WTC11 (cell line): ENCODE measurements around the gene NEK6. TPM values are rescaled to one million over a fixed set of nuclear protein-coding genes. Genes with fewer than 3 reads are reported as not detected.

Source experiments
- ATAC-seq: fragments of 200-7000 bp; cut with Tn5 transposase; 2 replicates; pipeline ENCODE4 v1.10.0; 2021; ENCODE audit warnings: mild to moderate bottlenecking, moderate library complexity
- CTCF ChIA-PET: fragments of 300-600 bp; sonication (Branson Sonifier 250); formaldehyde crosslinking; loops from one replicate; lab custom pipeline; 2021; ENCODE audit warnings: antibody characterized with exemption; lab: Charles Lee
- POLR2A ChIA-PET: fragments of 350-600 bp; sonication (Branson Sonifier 250); formaldehyde crosslinking; loops from one replicate; lab custom pipeline; 2021; ENCODE audit warnings: antibody characterized with exemption; lab: Charles Lee
- DNase-seq: peaks from one replicate; pipeline ENCODE4 v3.0.0; 2021; ENCODE audit warnings: low spot score
- H3K27ac Mint-ChIP-seq: 2 replicates; pipeline ENCODE4 v1.8.0; 2021; ENCODE audit warnings: mixed read lengths
- H3K27me3 Mint-ChIP-seq: 2 replicates; pipeline ENCODE4 v1.8.0; 2021; ENCODE audit warnings: low read depth, mild to moderate bottlenecking, moderate library complexity, mixed read lengths
- H3K36me3 Mint-ChIP-seq: 2 replicates; pipeline ENCODE4 v1.8.0; 2021; ENCODE audit warnings: mixed read lengths
- H3K4me1 Mint-ChIP-seq: 2 replicates; pipeline ENCODE4 v1.8.0; 2022; ENCODE audit warnings: mixed read lengths
- H3K4me3 Mint-ChIP-seq: 2 replicates; pipeline ENCODE4 v1.8.0; 2021; ENCODE audit warnings: mild to moderate bottlenecking, moderate library complexity, mixed read lengths
- H3K9me3 Mint-ChIP-seq: 2 replicates; pipeline ENCODE4 v1.8.0; 2021; ENCODE audit warnings: mixed read lengths
- CREB1 ChIP-seq: sonication (generic); formaldehyde crosslinking; IDR thresholded peaks from 2 replicates; pipeline ENCODE4 v1.8.0; 2023; ENCODE audit warnings: mild to moderate bottlenecking, missing genetic modification reagents
- CREM ChIP-seq: sonication (generic); formaldehyde crosslinking; IDR thresholded peaks from 2 replicates; pipeline ENCODE4 v1.8.1; 2022; ENCODE audit warnings: mild to moderate bottlenecking, missing genetic modification reagents, moderate library complexity
- E2F1 ChIP-seq: sonication (generic); formaldehyde crosslinking; IDR thresholded peaks from 2 replicates; pipeline ENCODE4 v1.8.0; 2022; ENCODE audit warnings: mild to moderate bottlenecking, missing genetic modification reagents
- ERG ChIP-seq: fragments of 250-450 bp; sonication (Bioruptor Pico); IDR thresholded peaks from 2 replicates; pipeline ENCODE4 v1.8.0; 2021; ENCODE audit warnings: mild to moderate bottlenecking
- ESRRA ChIP-seq: sonication (generic); formaldehyde crosslinking; IDR thresholded peaks from 2 replicates; pipeline ENCODE4 v1.8.1; 2022; ENCODE audit warnings: mild to moderate bottlenecking, missing genetic modification reagents, borderline replicate concordance
- FOXP1 ChIP-seq: sonication (generic); formaldehyde crosslinking; IDR thresholded peaks from 2 replicates; pipeline ENCODE4 v1.8.0; 2022; ENCODE audit warnings: missing genetic modification reagents, mild to moderate bottlenecking, moderate library complexity, borderline replicate concordance
- HMGA2 ChIP-seq: fragments of 250-450 bp; sonication (Bioruptor Pico); IDR thresholded peaks from 2 replicates; pipeline ENCODE4 v1.4.0; 2021; ENCODE audit warnings: mild to moderate bottlenecking, moderate library complexity
- JAZF1 ChIP-seq: fragments of 250-450 bp; sonication (Bioruptor Pico); IDR thresholded peaks from 2 replicates; pipeline ENCODE4 v1.9.0; 2021; ENCODE audit warnings: moderate library complexity, mild to moderate bottlenecking, inconsistent platforms
- NFATC4 ChIP-seq: fragments of 250-450 bp; sonication (Bioruptor Pico); IDR thresholded peaks from 2 replicates; pipeline ENCODE4 v1.9.0; 2021; ENCODE audit warnings: mild to moderate bottlenecking
- RORB ChIP-seq: fragments of 250-450 bp; sonication (Bioruptor Pico); IDR thresholded peaks from 2 replicates; pipeline ENCODE4 v1.9.0; 2021; ENCODE audit warnings: mild to moderate bottlenecking
- TCF7 ChIP-seq: sonication (generic); formaldehyde crosslinking; IDR thresholded peaks from 2 replicates; pipeline ENCODE4 v1.8.0; 2022; ENCODE audit warnings: mild to moderate bottlenecking, low read depth, missing genetic modification reagents, moderate library complexity
- ZNF512 ChIP-seq: sonication (generic); formaldehyde crosslinking; IDR thresholded peaks from 2 replicates; pipeline ENCODE4 v1.8.1; 2022; ENCODE audit warnings: missing genetic modification reagents, borderline replicate concordance
- ZNF671 ChIP-seq: fragments of 250-450 bp; sonication (Bioruptor Pico); IDR thresholded peaks from 2 replicates; pipeline ENCODE4 v1.8.0; 2021; ENCODE audit warnings: mild to moderate bottlenecking
- total RNA-seq: library from RNA; stranded (reverse); gene quantifications from 3 replicates; pipeline ENCODE4 v1.2.3, GENCODE V29; 2021
- TF ChIP-seq, protein P1 (sequence below): fragments of 200-600 bp; IDR thresholded peaks from 2 replicates; pipeline ENCODE4 v1.8.0; 2022; ENCODE audit warnings: antibody characterized with exemption
- TF ChIP-seq, protein P2 (sequence below): sonication (generic); formaldehyde crosslinking; IDR thresholded peaks from 2 replicates; pipeline ENCODE4 v1.8.1; 2023; ENCODE audit warnings: mild to moderate bottlenecking, missing genetic modification reagents, borderline replicate concordance

NEK6 gene
- total RNA-seq, 1 experiment from 2014 or later = 23.0 TPM

- TF ChIP-seq JAZF1 (CRISPR knock-in tag) = no peak
Observed at GRCh38 chr9:124349267-124349666, 91.5 kb downstream of the NEK6 start (continued).

GRCh38 chr9:124349675-124350493 is 92.1 kb downstream of the NEK6 start:
- ATAC-seq (no peak), DNase-seq (peak; percentile 11)
- POLR2A ChIA-PET = no interaction called here
- H3K9me3 Mint-ChIP-seq = no peaks in the 10 kb centered on the region
- TF ChIP-seq CREB1 (CRISPR knock-in tag) (no peak), RORB (no peak)
- CTCF ChIA-PET = interaction anchor here (0.8 to 1.0 kb wide), 2 partner anchors 37 to 223 kb away, joined by 3 read pairs; no protein-coding TSS in a partner anchor
- no peaks in the 10 kb centered on the region for H3K27me3 Mint-ChIP-seq
- peaks cover 41% of the 10 kb centered on the region for H3K36me3 Mint-ChIP-seq
- H3K27ac Mint-ChIP-seq = no peak overlapping the region
- no peak overlapping the region for H3K4me3 Mint-ChIP-seq
- no peaks in the 10 kb centered on the region for H3K4me1 Mint-ChIP-seq

GRCh38 chr9:124350494-124351263 is 92.9 kb downstream of the NEK6 start:
- Mint-ChIP-seq H3K27me3 (no peaks in the 10 kb centered on the region), H3K4me3 (no peak overlapping the region), H3K9me3 (no peaks in the 10 kb centered on the region), H3K36me3 (peaks cover 41% of the 10 kb centered on the region), H3K27ac (peak overlapping the region; percentile 11; the same call in 1 of the 2 replicates), H3K4me1 (no peaks in the 10 kb centered on the region)
- POLR2A ChIA-PET = no interaction called here
- TF ChIP-seq, protein P1, sequence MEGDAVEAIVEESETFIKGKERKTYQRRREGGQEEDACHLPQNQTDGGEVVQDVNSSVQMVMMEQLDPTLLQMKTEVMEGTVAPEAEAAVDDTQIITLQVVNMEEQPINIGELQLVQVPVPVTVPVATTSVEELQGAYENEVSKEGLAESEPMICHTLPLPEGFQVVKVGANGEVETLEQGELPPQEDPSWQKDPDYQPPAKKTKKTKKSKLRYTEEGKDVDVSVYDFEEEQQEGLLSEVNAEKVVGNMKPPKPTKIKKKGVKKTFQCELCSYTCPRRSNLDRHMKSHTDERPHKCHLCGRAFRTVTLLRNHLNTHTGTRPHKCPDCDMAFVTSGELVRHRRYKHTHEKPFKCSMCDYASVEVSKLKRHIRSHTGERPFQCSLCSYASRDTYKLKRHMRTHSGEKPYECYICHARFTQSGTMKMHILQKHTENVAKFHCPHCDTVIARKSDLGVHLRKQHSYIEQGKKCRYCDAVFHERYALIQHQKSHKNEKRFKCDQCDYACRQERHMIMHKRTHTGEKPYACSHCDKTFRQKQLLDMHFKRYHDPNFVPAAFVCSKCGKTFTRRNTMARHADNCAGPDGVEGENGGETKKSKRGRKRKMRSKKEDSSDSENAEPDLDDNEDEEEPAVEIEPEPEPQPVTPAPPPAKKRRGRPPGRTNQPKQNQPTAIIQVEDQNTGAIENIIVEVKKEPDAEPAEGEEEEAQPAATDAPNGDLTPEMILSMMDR = no peak
- 0 out of 2 replicates have a peak, but pooled peaks have one; percentile 32 for TF ChIP-seq FOXP1 (CRISPR knock-in tag)
- no peak for TF ChIP-seq E2F1 (CRISPR knock-in tag)
- no peak for TF ChIP-seq ERG (CRISPR knock-in tag)
- CTCF ChIA-PET = interaction anchor here (0.8 to 1.0 kb wide), 2 partner anchors 37 to 224 kb away, joined by 3 read pairs; no protein-coding TSS in a partner anchor
- ATAC-seq = no peak
- peak; percentile 5 for DNase-seq

GRCh38 chr9:124351672-124352468 is 94.1 kb downstream of the NEK6 start:
- TF ChIP-seq CREM (CRISPR knock-in tag) = no peak
- no peak for TF ChIP-seq ZNF512
- no peak for TF ChIP-seq TCF7
- no peak for TF ChIP-seq HMGA2
- TF ChIP-seq, protein P2, sequence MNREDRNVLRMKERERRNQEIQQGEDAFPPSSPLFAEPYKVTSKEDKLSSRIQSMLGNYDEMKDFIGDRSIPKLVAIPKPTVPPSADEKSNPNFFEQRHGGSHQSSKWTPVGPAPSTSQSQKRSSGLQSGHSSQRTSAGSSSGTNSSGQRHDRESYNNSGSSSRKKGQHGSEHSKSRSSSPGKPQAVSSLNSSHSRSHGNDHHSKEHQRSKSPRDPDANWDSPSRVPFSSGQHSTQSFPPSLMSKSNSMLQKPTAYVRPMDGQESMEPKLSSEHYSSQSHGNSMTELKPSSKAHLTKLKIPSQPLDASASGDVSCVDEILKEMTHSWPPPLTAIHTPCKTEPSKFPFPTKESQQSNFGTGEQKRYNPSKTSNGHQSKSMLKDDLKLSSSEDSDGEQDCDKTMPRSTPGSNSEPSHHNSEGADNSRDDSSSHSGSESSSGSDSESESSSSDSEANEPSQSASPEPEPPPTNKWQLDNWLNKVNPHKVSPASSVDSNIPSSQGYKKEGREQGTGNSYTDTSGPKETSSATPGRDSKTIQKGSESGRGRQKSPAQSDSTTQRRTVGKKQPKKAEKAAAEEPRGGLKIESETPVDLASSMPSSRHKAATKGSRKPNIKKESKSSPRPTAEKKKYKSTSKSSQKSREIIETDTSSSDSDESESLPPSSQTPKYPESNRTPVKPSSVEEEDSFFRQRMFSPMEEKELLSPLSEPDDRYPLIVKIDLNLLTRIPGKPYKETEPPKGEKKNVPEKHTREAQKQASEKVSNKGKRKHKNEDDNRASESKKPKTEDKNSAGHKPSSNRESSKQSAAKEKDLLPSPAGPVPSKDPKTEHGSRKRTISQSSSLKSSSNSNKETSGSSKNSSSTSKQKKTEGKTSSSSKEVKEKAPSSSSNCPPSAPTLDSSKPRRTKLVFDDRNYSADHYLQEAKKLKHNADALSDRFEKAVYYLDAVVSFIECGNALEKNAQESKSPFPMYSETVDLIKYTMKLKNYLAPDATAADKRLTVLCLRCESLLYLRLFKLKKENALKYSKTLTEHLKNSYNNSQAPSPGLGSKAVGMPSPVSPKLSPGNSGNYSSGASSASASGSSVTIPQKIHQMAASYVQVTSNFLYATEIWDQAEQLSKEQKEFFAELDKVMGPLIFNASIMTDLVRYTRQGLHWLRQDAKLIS (CRISPR knock-in tag) = no peak
- TF ChIP-seq ZNF671 (CRISPR knock-in tag) = no peak
- no peak for TF ChIP-seq ESRRA (CRISPR knock-in tag)
- no peak for TF ChIP-seq NFATC4 (CRISPR knock-in tag)
- TF ChIP-seq, all 79 proteins: peak for 0
- no peaks in the 10 kb centered on the region for H3K27me3 Mint-ChIP-seq
- ChIA-PET CTCF (no interaction called here), POLR2A (no interaction called here)
- peaks cover 41% of the 10 kb centered on the region for H3K36me3 Mint-ChIP-seq
- no peak overlapping the region for H3K27ac Mint-ChIP-seq
- no peaks in the 10 kb centered on the region for H3K9me3 Mint-ChIP-seq
- no peaks in the 10 kb centered on the region for H3K4me1 Mint-ChIP-seq
- H3K4me3 Mint-ChIP-seq = no peak overlapping the region
- DNase-seq = peak; percentile 7
- no peak for ATAC-seq
